ENCODE measurements around the gene PCDHGC3.

Gene PCDHGC3

DNA sequence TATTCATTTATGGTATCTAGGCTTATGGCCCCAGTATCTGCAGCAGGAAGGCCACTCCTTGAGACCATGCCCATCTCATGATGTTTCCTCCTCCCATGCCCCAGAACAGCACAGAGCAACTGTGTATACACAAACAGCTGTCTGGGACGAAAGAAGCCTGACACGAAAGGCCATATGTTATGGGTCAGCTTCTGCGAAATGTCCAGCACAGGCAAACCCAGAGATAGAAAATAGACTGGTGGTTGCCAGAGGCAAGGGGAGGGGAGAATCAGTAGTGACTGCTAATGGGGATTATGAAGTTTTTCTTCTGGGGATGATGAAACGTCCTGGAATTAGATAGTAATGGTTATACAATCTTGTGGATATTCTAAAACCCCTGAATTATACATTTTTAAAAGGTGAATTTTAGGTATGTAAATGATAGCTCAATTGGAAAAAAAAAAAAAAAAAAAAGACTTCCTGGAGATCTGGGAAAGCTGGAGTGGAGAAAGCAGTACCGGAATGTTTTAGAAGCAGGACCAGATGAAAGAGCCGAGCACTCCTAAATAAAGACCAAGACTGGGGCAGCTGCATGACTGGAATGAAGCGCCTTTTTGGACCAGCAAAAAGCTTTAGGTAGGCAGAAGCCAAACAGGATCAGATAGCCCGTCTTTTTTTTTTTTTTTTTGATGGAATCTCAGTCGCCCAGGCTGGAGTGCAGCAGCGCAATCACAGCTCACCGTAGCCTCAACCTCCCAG, 42.3 kb downstream of the PCDHGC3 start:
- Histone ChIP-seq H3K79me2 (ENCODE audit: low read length) (no peaks in the 10 kb centered on the region), H3K27ac (ENCODE audit: low read length) (no peak overlapping the region), H3F3A (ENCODE audit: insufficient read depth, low read length) (peaks cover 25% of the 10 kb centered on the region), H3K4me2 (ENCODE audit: low read depth, low read length) (no peak overlapping the region), H3K9ac (ENCODE audit: low read length) (no peak overlapping the region), H3K36me3 (replicated peaks; ENCODE audit: insufficient read depth, low read length) (no peaks in the 10 kb centered on the region; the same call in none of the 2 replicates), H4K20me1 (ENCODE audit: insufficient read depth, low read length) (no peaks in the 10 kb centered on the region), H2AFZ (ENCODE audit: low read length) (no peak overlapping the region), H3K9me2 (replicated peaks; ENCODE audit: insufficient read depth, low read length) (no peaks in the 10 kb centered on the region), H3K9me3 (replicated peaks; ENCODE audit: insufficient read depth, low read length) (no peaks in the 10 kb centered on the region), H3K4me3 (ENCODE audit: low read length) (no peak overlapping the region), H3K4me1 (ENCODE audit: low read length) (peaks cover 43% of the 10 kb centered on the region), H3K27me3 (replicated peaks; ENCODE audit: insufficient read depth, low read length) (no peaks in the 10 kb centered on the region)
- no peak for DNase-seq
- TF ChIP-seq, protein P1, sequence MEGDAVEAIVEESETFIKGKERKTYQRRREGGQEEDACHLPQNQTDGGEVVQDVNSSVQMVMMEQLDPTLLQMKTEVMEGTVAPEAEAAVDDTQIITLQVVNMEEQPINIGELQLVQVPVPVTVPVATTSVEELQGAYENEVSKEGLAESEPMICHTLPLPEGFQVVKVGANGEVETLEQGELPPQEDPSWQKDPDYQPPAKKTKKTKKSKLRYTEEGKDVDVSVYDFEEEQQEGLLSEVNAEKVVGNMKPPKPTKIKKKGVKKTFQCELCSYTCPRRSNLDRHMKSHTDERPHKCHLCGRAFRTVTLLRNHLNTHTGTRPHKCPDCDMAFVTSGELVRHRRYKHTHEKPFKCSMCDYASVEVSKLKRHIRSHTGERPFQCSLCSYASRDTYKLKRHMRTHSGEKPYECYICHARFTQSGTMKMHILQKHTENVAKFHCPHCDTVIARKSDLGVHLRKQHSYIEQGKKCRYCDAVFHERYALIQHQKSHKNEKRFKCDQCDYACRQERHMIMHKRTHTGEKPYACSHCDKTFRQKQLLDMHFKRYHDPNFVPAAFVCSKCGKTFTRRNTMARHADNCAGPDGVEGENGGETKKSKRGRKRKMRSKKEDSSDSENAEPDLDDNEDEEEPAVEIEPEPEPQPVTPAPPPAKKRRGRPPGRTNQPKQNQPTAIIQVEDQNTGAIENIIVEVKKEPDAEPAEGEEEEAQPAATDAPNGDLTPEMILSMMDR (IDR thresholded peaks at IDR 0.05; ENCODE audit: low read length): no peak
- TF ChIP-seq EZH2 (optimal IDR thresholded peaks at IDR 0.05; ENCODE audit: low read depth, low read length) (no peak), EZH2phosphoT487 (IDR thresholded peaks at IDR 0.05; ENCODE audit: low read length) (no peak)

DNA sequence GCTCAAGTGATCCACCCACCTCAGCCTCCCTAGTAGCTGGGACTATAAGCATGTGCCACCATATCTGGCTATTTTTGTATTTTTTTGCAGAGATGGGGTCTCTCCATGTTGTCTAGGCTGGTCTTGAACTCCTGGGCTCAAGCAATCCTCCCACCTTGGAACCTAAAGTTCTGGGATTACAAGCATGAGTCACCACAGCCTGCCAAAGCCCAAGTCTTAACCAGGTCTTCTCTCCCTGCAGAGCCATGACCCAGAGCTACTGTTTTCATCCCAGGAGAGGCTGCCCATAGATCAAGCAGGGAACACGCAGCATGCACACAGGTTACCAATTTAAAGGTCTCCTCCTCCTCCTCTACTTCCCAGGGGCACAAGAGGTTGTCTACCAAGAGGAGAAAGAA, 42.9 kb downstream of the PCDHGC3 start:
- TF ChIP-seq EZH2phosphoT487 (IDR thresholded peaks at IDR 0.05; ENCODE audit: low read length) (no peak), EZH2 (optimal IDR thresholded peaks at IDR 0.05; ENCODE audit: low read depth, low read length) (no peak)
- TF ChIP-seq, protein P1 (IDR thresholded peaks at IDR 0.05; ENCODE audit: low read length): no peak
- Histone ChIP-seq H3K9me2 (replicated peaks; ENCODE audit: insufficient read depth, low read length) (no peaks in the 10 kb centered on the region), H3K79me2 (ENCODE audit: low read length) (no peaks in the 10 kb centered on the region), H3K27ac (ENCODE audit: low read length) (no peak overlapping the region), H3K36me3 (replicated peaks; ENCODE audit: insufficient read depth, low read length) (no peaks in the 10 kb centered on the region; the same call in none of the 2 replicates), H3K9ac (ENCODE audit: low read length) (no peak overlapping the region), H3K27me3 (replicated peaks; ENCODE audit: insufficient read depth, low read length) (no peaks in the 10 kb centered on the region), H4K20me1 (ENCODE audit: insufficient read depth, low read length) (no peaks in the 10 kb centered on the region), H3F3A (ENCODE audit: insufficient read depth, low read length) (peaks cover 21% of the 10 kb centered on the region), H3K9me3 (replicated peaks; ENCODE audit: insufficient read depth, low read length) (no peaks in the 10 kb centered on the region), H3K4me2 (ENCODE audit: low read depth, low read length) (no peak overlapping the region), H3K4me1 (ENCODE audit: low read length) (peaks cover 47% of the 10 kb centered on the region), H3K4me3 (ENCODE audit: low read length) (no peak overlapping the region), H2AFZ (ENCODE audit: low read length) (no peak overlapping the region)
- DNase-seq: no peak

DNA sequence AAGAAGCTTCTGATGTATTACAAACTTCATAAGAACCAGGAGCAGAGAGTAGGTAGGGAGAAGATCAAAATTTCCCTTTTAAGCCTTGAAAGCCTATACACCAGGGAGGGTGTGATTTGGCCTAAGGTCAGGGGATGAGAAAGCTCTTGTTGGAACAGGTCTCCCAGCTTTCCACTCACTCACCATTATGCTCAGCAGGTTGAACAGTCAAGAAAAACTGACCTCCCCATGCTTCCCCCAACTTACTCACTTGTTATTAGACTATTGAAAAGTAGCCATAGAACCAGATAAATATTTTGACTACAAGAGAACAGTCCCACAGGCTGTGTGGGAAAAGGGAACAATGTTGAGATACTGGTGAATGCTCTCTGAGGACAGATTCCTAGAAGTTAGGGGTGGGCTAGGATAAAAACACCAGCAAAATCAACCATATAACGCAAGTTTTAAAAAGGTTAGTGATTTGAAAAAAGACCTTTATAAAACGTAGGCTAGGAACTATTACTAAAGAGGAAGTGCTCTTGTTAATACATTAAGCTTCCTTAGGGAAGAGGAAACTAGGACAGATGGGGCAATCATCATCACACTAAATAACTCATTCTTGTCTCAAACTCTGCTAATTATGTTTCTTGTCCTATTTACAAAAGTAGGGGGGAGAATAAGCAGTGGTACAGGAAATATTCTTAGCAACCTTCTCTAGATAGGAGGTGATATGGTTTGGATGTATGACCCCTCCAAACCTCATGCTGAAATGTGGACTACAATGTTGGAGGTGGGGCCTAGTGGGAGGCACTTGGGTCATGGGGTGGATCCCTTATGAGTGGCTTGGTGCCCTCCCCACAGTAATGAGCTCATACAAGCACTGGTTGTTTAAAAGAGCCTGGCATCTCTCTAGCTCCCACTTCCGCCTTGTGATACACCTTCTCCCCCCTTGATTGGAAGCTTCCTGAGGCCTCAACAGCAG, 44.1 kb downstream of the PCDHGC3 start:
- H3K9ac ChIP-seq (ENCODE audit: low read length): no peak overlapping the region
- peaks cover 11% of the 10 kb centered on the region for H3F3A ChIP-seq (ENCODE audit: insufficient read depth, low read length)
- peaks cover 43% of the 10 kb centered on the region for H3K4me1 ChIP-seq (ENCODE audit: low read length)
- no peak overlapping the region for H3K4me3 ChIP-seq (ENCODE audit: low read length)
- H3K79me2 ChIP-seq (ENCODE audit: low read length): 0 out of 2 replicates have a peak, but pooled peaks cover 5% of the 10 kb centered on the region
- H3K4me2 ChIP-seq (ENCODE audit: low read depth, low read length): no peak overlapping the region
- no peaks in the 10 kb centered on the region; the same call in none of the 2 replicates for H3K36me3 ChIP-seq (replicated peaks; ENCODE audit: insufficient read depth, low read length)
- H3K27ac ChIP-seq (ENCODE audit: low read length): no peak overlapping the region
- no peaks in the 10 kb centered on the region for H3K9me2 ChIP-seq (replicated peaks; ENCODE audit: insufficient read depth, low read length)
- no peaks in the 10 kb centered on the region for H3K9me3 ChIP-seq (replicated peaks; ENCODE audit: insufficient read depth, low read length)
- H2AFZ ChIP-seq (ENCODE audit: low read length): no peak overlapping the region
- H3K27me3 ChIP-seq (replicated peaks; ENCODE audit: insufficient read depth, low read length): no peaks in the 10 kb centered on the region
- DNase-seq: no peak
- TF ChIP-seq EZH2 (optimal IDR thresholded peaks at IDR 0.05; ENCODE audit: low read depth, low read length) (no peak), EZH2phosphoT487 (IDR thresholded peaks at IDR 0.05; ENCODE audit: low read length) (no peak)
- TF ChIP-seq, protein P1 (IDR thresholded peaks at IDR 0.05; ENCODE audit: low read length): no peak
- no peaks in the 10 kb centered on the region for H4K20me1 ChIP-seq (ENCODE audit: insufficient read depth, low read length)

Measured in MM.1S (cell line).